HepG2 (cell line): Measurements from ENCODE around the gene INHBA. TPM values are rescaled to one million over a fixed set of nuclear protein-coding genes. Genes with fewer than 3 reads are reported as not detected.

Experiments
- ATAC-seq: fragments of 200-7000 bp; cut with Tn5 transposase; 3 replicates; pipeline ENCODE4 v1.9.1; 2020; ENCODE audit warnings: mild to moderate bottlenecking, moderate library complexity
- BruUV-seq: library from RNA; stranded (reverse); fragments of 400-500 nt; replicated peaks from 2 replicates; lab custom pipeline; 2021; lab: Mats Ljungman, UMichigan
- CTCF ChIA-PET: fragments of 300-600 bp; formaldehyde crosslinking; extraction: SDS; loops from one replicate; lab custom pipeline; 2021; ENCODE audit warnings: low total read pairs, inconsistent platforms, low intra/inter-chr PET ratio; lab: Yijun Ruan, JAX
- POLR2A ChIA-PET: fragments of 350-600 bp; sonication (Branson Sonifier 250); formaldehyde crosslinking; loops from one replicate; lab custom pipeline; 2020; ENCODE audit warnings: antibody characterized with exemption, inconsistent platforms; lab: Yijun Ruan, JAX
- DNase-seq: peaks from one replicate; pipeline ENCODE4 v3.0.0-alpha.2; 2015; ENCODE audit warnings: low spot score
- FAIRE-seq: peaks from 3 replicates; lab custom pipeline; 2011; peaks lifted over from hg19 to GRCh38; lab: Jason Lieb, UNC
- H2AFZ ChIP-seq: one replicate; pipeline ENCODE4 v1.6.1; 2011; ENCODE audit warnings: low read length, inconsistent platforms
- H3K27ac ChIP-seq: fragments of 300-600 bp; 3 replicates; pipeline ENCODE4 v1.8.0; 2011; ENCODE audit warnings: mixed run types, mild to moderate bottlenecking, mixed read lengths, low read length, inconsistent platforms; ENCODE audit not compliant: insufficient read depth; ENCODE audit errors: extremely low read length
- H3K27me3 ChIP-seq, 2 experiments: fragments of 200-600 bp in 1 of 2; 2 replicates in 1 of 2; 3 replicates in 1 of 2; pipeline versions ENCODE4 v1.6.0 to v1.8.0; 2011; ENCODE audit warnings: low read length in 2 of 2, mild to moderate bottlenecking in 2 of 2, moderate library complexity in 2 of 2, inconsistent platforms in 1 of 2; ENCODE audit not compliant: insufficient read depth in 2 of 2, control insufficient read depth in 1 of 2
- H3K36me3 ChIP-seq, 2 experiments: fragments of 200-600 bp in 1 of 2; replicated peaks in 1 of 2; 2 replicates in 1 of 2; 3 replicates in 1 of 2; pipeline versions ENCODE4 v1.5.1 to v1.8.0; 2011; ENCODE audit warnings: low read length in 2 of 2, inconsistent platforms in 1 of 2; ENCODE audit not compliant: insufficient read depth in 2 of 2, control insufficient read depth in 1 of 2
- H3K4me1 ChIP-seq: 2 replicates; pipeline ENCODE4 v1.5.1; 2012; ENCODE audit warnings: low read length, inconsistent platforms; ENCODE audit not compliant: insufficient read depth
- H3K4me2 ChIP-seq: 2 replicates; pipeline ENCODE4 v1.6.0; 2011; ENCODE audit warnings: low read depth, low read length, inconsistent platforms
- H3K4me3 ChIP-seq, 3 experiments: fragments of 200-600 bp in 1 of 3; sonication (generic), shearing (Covaris generic) in 1 of 3; replicated peaks in 1 of 3; 2 replicates each; pipeline ENCODE4 v1.5.1; 2011 to 2016; ENCODE audit warnings: low read length in 3 of 3, inconsistent platforms in 2 of 3, low read depth in 2 of 3, mild to moderate bottlenecking in 2 of 3, control low read depth in 1 of 3, mixed read lengths in 1 of 3; ENCODE audit not compliant: insufficient read depth in 1 of 3
- H3K79me2 ChIP-seq: one replicate; pipeline ENCODE4 v1.6.1; 2011; ENCODE audit warnings: low read length, inconsistent platforms; ENCODE audit not compliant: insufficient read depth
- H3K9ac ChIP-seq: 2 replicates; pipeline ENCODE4 v1.6.0; 2011; ENCODE audit warnings: mild to moderate bottlenecking, low read depth, low read length, inconsistent platforms; ENCODE audit not compliant: insufficient read depth
- H3K9me3 ChIP-seq: 2 replicates; pipeline ENCODE4 v1.5.1; 2012; ENCODE audit warnings: mild to moderate bottlenecking, low read length
- H4K20me1 ChIP-seq: 2 replicates; pipeline ENCODE4 v1.6.0; 2011; ENCODE audit warnings: inconsistent platforms, mild to moderate bottlenecking, low read length, moderate library complexity; ENCODE audit not compliant: insufficient read depth
- HNRNPH1 ChIP-seq: fragments of 200-400 bp; formaldehyde crosslinking; optimal IDR thresholded peaks from 2 replicates; pipeline ENCODE3; 2017; ENCODE audit warnings: mild to moderate bottlenecking, low read depth, low read length
- JUNB ChIP-seq: sonication (generic); formaldehyde crosslinking; IDR thresholded peaks from 2 replicates; pipeline ENCODE4 v1.8.0; 2022; ENCODE audit warnings: missing genetic modification reagents, mild to moderate bottlenecking, borderline replicate concordance
- ZNF160 ChIP-seq: sonication (generic); formaldehyde crosslinking; IDR thresholded peaks from 2 replicates; pipeline ENCODE4 v1.8.0; 2022; ENCODE audit warnings: mild to moderate bottlenecking, inconsistent platforms, missing genetic modification reagents
- ZNF281 ChIP-seq: sonication (generic); formaldehyde crosslinking; IDR thresholded peaks from 2 replicates; pipeline ENCODE4 v1.4.0; 2020; ENCODE audit warnings: missing genetic modification reagents, borderline replicate concordance
- ZNF432 ChIP-seq: sonication (generic); formaldehyde crosslinking; IDR thresholded peaks from 2 replicates; pipeline ENCODE4 v1.5.0; 2020; ENCODE audit warnings: missing genetic modification reagents, mild to moderate bottlenecking, borderline replicate concordance
- ZNF557 ChIP-seq: sonication (generic); formaldehyde crosslinking; IDR thresholded peaks from 2 replicates; pipeline ENCODE4 v1.4.0; 2020; ENCODE audit warnings: missing genetic modification reagents
- ZNF749 ChIP-seq: sonication (generic); formaldehyde crosslinking; IDR thresholded peaks from 2 replicates; pipeline ENCODE4 v1.8.0; 2022; ENCODE audit warnings: mild to moderate bottlenecking, missing genetic modification reagents, moderate library complexity, borderline replicate concordance
- WGBS: methylation state at CpG from one replicate; pipeline ENCODE4 v1.1.6; 2017; ENCODE audit warnings: low lambda C conversion rate; 5-methylcytosine and 5-hydroxymethylcytosine counted together
- in situ Hi-C: cut with HindIII; loops from 2 replicates; pipeline ENCODE4 v1.10.0; 2017; ENCODE audit warnings: low pct_unique_long_range_greater_than_20kb; ENCODE audit not compliant: extremely low pct_ligation_motif_present
- intact Hi-C: fragments of 100-400 bp; cut with micrococcal nuclease; formaldehyde crosslinking; loops from one replicate; pipeline ENCODE4 v1.10.0; 2022; ENCODE audit not compliant: unreplicated experiment
- polyA plus RNA-seq, 8 experiments: library from polyadenylated mRNA; depleted of rRNA in 3 of 8; stranded (reverse) in 7 of 8; unstranded in 1 of 8; fragments of >200 nt; fragmentation: Illumina TruSeq in 4 of 8; extraction: Trizol in 4 of 8; gene quantifications; 2 replicates each; pipeline versions ENCODE4 v1.2.1 to v1.2.3, GENCODE V29; 2011 to 2016; ENCODE audit warnings: low read depth in 4 of 8, missing spikeins in 1 of 8, mixed read lengths in 1 of 8; ENCODE audit not compliant: insufficient read depth in 1 of 8
- total RNA-seq, 5 experiments: library from RNA; depleted of rRNA; stranded (reverse); fragments of >200 nt; fragmentation: Illumina TruSeq; extraction: Trizol; gene quantifications; 2 replicates each; pipeline ENCODE4 v1.2.3, GENCODE V29; 2016; ENCODE audit warnings: low read depth in 1 of 5

INHBA gene
- total and polyA plus RNA-seq, 2 of the 13 experiments (the other 11 are each of a cell fraction or from before 2014, with no cell fraction given): not detected

- Histone ChIP-seq H3K27me3 (no peaks in the 10 kb centered on the region), H3K4me2 (no peak overlapping the region), H4K20me1 (no peaks in the 10 kb centered on the region), H3K4me1 (no peaks in the 10 kb centered on the region), H2AFZ (no peak overlapping the region), H3K79me2 (no peaks in the 10 kb centered on the region), H3K36me3 (no peaks in the 10 kb centered on the region), H3K27ac (no peak overlapping the region), H3K9ac (no peak overlapping the region), H3K4me3 (no peak overlapping the region), H3K9me3 (no peaks in the 10 kb centered on the region)
- POLR2A ChIA-PET: no interaction called here
- ATAC-seq (no peak), FAIRE-seq (no peak), DNase-seq (no peak)
- TF ChIP-seq JUNB (CRISPR knock-in tag) (no peak), HNRNPH1 (no peak), ZNF749 (CRISPR knock-in tag) (no peak), ZNF432 (CRISPR knock-in tag) (no peak), ZNF160 (CRISPR knock-in tag) (no peak), ZNF281 (CRISPR knock-in tag) (no peak), ZNF557 (no peak)
- 3% methylated on average over 3 of the region's 3 CpGs for WGBS
- no TSS peak for BruUV-seq
- in situ Hi-C loops: no loop called here
- CTCF ChIA-PET: no interaction called here
- intact Hi-C loops: loop anchor here (10.0 kb wide), 1 partner anchor 377 kb away; no protein-coding TSS in a partner anchor
Measured at GRCh38 chr7:41691286-41692190, 11.4 kb downstream of the INHBA start.
